GM21367 (cell line): ENCODE measurements around the gene YWHAQ.
"Not testable (repeated sequence)": the region's sequence is repeated elsewhere in the genome, so short reads cannot be mapped to it uniquely, and the experiment has no call there.

Experiments used
- ATAC-seq: cut with Tn5 transposase; IDR thresholded peaks from one replicate; pipeline ENCODE4 v1.9.1; 2021; ENCODE audit not compliant: unreplicated experiment

YWHAQ gene

GRCh38 chr2:9554921-9555296 is 75.9 kb downstream of the YWHAQ start:
- no peak for ATAC-seq

GRCh38 chr2:9552219-9553178 is 78.3 kb downstream of the YWHAQ start:
- ATAC-seq = no peak

DNA sequence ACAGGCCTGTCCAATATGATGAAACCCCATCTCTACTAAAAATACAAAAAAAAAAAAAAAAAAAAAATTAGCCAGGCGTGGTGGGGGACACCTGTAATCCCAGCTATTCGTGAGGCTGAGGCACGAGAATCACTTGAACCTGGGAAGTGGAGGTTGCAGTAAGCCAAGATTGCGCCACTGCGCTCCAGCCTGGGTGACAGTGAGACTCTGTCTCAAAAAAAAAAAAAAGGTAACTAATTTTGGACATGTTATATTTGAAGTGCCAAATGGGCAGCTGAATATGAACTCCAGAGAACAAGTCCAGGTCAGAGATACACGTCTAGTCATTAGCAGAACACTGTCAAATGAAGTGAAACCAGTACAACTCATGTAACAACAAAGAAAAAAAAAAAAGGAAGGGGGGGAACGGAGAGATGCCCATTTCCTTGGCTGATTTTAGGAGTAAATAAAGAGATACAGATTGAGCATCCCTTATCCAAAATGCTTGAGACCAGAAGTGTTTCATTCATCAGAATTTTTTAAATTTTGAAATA is 79.9 kb downstream of the YWHAQ start:
- not testable (repeated sequence) for ATAC-seq

DNA sequence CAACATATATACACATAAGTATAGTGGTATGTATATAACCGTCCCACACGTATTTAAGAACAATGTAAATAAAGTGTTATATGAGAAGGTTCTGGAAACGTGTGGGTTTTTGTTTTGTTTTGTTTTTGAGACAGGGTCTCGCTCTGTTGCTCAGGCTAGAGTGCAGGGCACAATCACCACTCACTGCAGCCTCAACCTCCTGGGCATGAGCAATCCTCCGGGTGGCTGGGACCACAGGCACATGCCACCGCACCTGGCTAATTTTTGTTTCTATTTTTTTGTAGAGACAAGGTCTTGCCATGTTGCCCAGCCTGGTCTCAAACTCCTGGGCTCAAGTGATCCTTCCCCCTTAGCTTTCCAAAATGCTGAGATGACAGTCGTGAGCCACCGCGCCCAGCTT is 81.4 kb downstream of the YWHAQ start:
- no peak for ATAC-seq

- ATAC-seq = peak; percentile 46
Measured at GRCh38 chr2:9548506-9548905, 82.3 kb downstream of the YWHAQ start.

DNA sequence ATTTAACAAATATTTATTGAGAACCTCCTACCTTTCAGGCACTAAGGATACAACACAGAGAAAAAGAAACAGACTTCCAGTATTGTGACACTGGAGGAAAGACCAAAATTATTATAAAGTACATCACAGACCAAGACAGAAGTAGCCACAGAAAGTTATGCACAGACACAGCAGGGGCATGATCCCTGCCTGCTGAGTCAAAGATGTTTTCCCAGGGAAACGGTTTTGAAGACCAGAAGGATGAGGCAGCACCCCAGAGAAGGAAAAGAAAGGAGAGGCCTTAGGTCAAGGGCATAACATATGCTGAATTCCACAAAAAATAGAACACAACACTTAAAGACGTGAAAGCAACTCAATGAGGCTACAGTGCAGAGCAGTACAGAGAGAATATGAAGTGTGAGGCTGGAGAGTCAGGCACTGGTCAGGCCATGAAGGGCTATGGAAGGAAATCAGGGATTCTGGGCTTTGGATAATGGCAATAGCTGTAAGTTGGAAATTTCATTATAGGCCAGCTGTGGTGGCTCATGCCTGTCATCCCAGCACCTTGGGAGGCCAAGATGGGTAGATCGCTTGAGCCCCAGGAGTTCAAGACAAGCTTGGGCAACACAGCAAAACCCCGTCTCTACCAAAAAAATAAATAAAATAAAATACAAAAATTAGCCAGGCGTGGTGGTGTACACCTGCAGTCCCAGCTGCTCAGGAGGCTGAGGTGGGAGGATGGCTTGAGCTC is 83.4 kb downstream of the YWHAQ start:
- no peak for ATAC-seq

- no peak for ATAC-seq
Measured at GRCh38 chr2:9545502-9545901, 85.3 kb downstream of the YWHAQ start.

GRCh38 chr2:9543557-9543956 is 87.2 kb downstream of the YWHAQ start:
- no peak for ATAC-seq

- ATAC-seq = no peak
Measured at GRCh38 chr2:9539531-9539930, 91.3 kb downstream of the YWHAQ start.

DNA sequence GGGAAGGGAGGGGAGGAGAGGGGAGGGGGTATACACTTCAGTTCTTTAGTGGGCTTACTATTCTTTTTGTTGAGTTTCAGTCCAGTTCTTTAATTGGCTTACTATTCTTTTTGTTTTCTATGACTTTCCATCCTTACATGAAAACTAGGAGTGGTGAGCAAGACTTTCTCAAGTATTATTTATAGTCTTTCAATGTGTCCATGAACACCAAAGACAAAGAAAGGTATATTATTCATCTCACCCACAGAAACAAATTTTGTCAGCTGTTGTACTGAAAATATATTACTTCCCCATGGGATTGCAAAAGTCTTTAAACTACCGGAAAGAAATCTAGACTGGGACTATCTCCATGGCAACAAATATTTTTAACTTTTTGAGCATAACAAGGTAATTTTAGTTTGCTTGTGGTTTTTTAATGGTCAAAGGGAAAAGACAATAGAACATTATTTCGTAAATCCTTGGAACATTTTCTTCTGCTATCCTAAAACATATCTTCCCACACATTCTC is 92.7 kb downstream of the YWHAQ start:
- no peak for ATAC-seq

DNA sequence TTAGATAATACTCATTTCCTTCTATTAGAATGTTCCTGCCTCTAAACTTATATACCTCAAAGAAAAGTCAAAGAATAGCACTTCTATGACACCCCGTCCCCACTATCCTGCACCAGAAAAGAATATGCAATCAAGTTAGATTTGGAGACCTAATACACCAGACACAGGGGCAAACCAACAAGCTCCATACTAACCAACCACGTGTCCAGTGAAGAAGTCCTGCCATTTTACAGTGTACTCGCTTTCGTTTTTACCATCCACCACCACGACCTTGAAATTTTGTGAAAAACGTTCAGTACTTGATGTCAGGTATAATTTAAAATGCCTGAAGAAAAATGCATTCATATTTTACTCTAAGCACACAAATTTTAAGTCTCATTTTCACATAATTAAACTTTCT is 94.3 kb downstream of the YWHAQ start:
- ATAC-seq = no peak

- ATAC-seq = no peak
Measured at GRCh38 chr2:9535177-9535576, 95.6 kb downstream of the YWHAQ start.
